GM19455 (cell line): ENCODE results near the gene MOAP1.
"Not testable (repeated sequence)": the region's sequence is repeated elsewhere in the genome, so short reads cannot be mapped to it uniquely, and the experiment has no call there.

ENCODE experiments used
- ATAC-seq: cut with Tn5 transposase; IDR thresholded peaks from one replicate; pipeline ENCODE4 v1.9.1; 2021; ENCODE audit not compliant: unreplicated experiment

The MOAP1 gene

DNA sequence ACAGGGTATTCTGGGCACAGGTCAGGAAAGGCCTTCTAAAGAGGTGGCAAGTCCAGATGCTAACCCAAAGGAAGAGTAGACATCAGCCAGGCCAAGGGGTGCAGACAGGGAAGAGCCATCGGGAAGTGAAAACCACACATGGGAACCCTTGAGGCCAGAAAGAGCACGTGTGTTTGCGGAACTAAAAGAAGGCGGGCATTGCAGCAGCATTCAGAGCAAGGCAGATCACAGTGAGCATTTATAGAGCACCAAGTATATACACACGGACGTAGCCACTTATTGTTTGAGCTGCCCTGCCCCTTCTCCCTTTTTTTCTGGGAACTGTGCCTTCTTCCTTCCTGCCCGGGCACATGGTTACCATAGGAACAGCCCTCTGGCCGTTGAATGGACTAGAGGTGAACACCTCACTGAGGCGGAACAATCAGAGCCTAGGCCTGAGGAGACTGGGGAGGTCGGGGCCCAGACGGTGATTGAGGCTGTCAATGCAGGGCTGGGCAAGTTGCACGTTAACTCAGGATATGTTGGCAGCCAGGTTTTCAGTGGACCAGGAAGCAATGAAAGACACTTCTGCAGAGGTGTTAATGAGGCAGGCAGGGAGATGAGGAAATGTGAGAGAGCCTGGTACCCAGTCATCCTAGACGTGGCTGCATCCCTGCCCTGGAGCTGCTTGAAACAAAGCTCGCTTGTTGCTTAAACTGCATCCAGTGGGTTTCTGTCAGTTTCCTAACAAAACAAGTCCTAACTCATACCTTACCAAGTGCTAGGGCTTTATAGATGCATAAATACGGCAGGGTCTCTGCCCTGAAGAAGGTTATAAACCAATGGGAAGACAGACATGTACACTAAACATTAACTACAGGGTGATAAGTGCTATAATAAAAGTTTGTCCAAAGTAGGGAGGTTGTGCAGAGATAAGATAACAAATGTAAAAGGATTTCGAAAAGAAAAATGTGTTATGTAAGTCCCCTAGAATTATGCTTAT lies 34.2 kb downstream of the MOAP1 start:
- no peak for ATAC-seq

- no peak for ATAC-seq
Measured at GRCh38 chr14:93148979-93149378, 35.7 kb downstream of the MOAP1 start.

DNA sequence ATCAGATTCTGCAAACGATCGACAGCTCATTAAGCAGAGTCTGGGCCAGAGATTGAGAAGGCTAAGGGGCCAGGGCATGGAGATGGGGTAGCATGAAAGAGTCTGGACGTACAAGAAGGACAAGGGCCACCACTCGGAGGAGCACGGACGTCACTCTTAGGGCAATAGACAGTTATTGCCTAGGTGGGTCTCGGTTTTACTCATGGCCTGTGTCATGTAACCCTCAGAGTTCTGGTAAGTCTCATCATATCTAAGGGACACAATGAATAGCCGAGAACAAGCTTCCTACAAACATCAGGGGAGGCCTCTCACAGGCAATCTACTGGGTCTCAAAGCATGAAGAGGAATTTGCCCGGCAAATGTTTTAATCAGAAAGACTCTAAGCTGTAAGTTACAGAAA lies 38.6 kb downstream of the MOAP1 start:
- no peak for ATAC-seq

DNA sequence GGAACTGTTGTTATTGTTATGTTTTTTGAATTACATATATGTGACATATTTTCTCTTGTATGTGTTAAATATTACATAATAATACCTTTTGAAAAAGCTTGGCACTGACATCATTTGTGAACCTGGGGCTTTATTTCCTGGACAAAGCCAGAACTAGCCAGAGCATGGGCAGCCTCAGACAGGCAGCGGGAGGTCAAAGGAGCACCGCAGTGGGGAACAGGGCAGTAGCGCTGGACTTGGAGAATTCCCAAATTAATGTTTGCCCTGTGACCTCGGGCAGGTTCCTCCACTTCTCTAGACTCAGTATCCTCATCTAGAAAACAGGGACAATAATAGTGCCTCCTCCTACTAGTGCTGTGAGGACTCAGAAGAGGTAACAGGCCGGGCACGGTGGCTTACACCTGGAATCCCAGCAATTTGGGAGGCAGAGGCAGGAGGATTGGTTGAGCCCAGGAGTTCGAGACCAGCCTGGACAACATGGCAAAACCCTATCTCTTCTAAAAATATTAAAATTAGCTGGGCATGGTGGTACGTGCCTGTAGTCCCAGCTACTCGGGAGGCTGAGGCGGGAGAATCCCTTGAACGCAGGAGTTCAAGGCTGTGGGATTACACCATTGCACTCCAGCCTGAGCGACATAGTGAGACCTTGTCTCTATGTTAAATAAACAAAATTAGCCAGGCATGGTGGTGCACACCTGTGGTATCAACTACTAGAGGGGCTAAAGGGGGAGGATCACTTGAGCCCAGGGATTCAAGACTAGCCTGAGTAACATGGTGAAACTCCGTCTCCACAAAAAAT lies 41.6 kb downstream of the MOAP1 start:
- no peak for ATAC-seq

- no peak for ATAC-seq
Measured at GRCh38 chr14:93137864-93138263, 46.8 kb downstream of the MOAP1 start.

DNA sequence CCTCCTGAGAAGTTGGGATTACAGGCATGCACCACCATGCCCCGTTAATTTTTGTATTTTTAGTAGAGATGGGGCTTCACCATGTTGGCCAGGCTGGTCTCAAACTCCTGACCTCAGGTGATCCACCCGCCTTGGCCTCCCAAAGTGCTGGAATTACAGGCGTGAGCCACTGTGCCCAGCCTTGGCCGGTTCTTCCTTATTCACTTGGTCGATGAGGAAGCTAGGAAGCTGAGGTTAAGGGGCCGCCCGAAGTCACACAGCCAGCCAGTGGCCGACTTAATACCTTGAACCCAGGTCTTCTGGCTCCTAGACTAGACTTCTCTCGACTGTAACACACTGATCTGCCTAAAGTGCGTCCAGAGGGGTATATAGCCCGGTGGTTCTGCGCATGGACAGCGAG lies 48.2 kb downstream of the MOAP1 start:
- ATAC-seq, result not testable (repeated sequence)

- no peak for ATAC-seq
Measured at GRCh38 chr14:93136009-93136408, 48.7 kb downstream of the MOAP1 start.

DNA sequence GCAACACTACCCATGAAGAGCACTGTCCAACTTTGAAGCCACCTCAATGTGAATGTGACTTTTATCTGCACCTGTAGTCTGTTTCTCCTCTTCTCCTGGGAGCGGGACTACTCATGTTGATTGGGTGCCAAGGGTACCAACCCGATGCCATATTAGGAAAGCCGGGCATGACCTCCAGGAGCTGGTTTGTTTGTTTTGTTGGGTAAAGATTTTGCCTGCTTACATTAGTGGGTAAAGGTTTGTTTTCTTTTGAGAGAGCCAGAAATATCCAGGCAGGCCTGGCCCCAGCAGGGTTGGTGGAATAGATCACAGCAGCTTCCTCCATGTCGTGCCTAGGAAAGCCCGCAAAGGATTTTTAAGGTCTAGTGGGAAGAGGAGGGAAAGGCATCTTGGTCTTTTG lies 49.3 kb downstream of the MOAP1 start:
- ATAC-seq, result no peak

DNA sequence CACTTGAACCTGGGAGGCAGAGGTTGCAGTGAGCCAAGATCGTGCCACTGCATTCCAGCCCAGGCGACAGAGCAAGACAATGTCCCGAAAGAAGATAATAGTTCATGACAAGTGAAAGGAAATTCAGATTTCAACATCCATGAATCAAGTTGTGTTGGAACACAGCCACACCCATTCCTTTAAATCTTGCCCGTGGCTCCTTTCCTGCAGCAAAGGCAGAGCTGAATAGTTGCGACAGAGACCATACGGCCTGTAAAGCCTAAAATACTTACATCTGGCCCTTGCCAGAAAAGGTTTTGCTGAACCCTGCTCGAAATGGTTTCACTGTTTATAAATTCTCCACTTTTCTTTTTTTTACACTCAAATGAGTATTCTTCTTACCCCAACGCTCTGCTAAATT lies 51.2 kb downstream of the MOAP1 start:
- ATAC-seq, result no peak

- ATAC-seq, result no peak
Measured at GRCh38 chr14:93132472-93133065, 52.1 kb downstream of the MOAP1 start.
